A673 (cell line): ENCODE data around the gene RPS6KA2.

Experiments used
- CTCF ChIP-seq: fragments of 300-800, 200-600 bp; sonication (generic); conservative IDR thresholded peaks from 2 replicates; pipeline ENCODE4 v1.5.1; 2017; ENCODE audit warnings: low read depth, mild to moderate bottlenecking, antibody characterized with exemption, low read length, moderate library complexity, mixed read lengths
- EZH2 ChIP-seq: fragments of 200-600 bp; sonication (generic); IDR thresholded peaks from 2 replicates; pipeline ENCODE4 v1.6.1; 2017; ENCODE audit warnings: borderline replicate concordance, low read depth, mild to moderate bottlenecking, mixed read lengths, antibody characterized with exemption, low read length; ENCODE audit not compliant: poor library complexity, severe bottlenecking

DNA sequence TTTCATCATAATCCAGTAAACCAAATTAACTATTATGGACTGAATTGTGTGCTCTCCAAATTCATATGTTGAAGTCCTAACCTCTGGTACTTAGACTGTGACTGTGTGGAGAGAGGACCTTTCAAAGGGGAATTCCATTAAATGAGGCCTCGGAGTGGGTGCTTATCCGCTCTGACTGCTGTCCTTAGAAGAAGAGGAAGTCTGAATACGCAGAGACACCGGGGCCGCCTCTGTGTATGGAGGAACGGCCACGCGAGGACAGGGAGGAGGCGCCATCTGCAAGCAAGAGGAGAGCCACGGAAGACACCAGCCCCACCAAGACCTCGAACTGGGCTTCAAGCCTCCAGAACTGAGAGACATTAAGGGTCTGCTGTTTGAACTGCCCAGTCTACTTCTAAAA, 35.6 kb upstream of the RPS6KA2 start:
- TF ChIP-seq CTCF: no peak
- no peak for TF ChIP-seq EZH2
